K562 (cell line): ENCODE data around the gene ACER2. TPM values are rescaled to one million over a fixed set of nuclear protein-coding genes. Genes with fewer than 3 reads are reported as not detected.
A peak's percentile ranks its signal among the peaks of the same experiment; 100 is the strongest.

Experiments
- ATAC-seq: fragments of 200-7000 bp; cut with Tn5 transposase; 3 replicates; pipeline ENCODE4 v1.9.1; 2020; ENCODE audit warnings: moderate library complexity
- BruUV-seq: library from RNA; stranded (reverse); fragments of 400-500 nt; replicated peaks from 2 replicates; lab custom pipeline; 2021; lab: Mats Ljungman, UMichigan
- CTCF ChIA-PET: fragments of 300-600 bp; formaldehyde crosslinking; extraction: SDS; loops from one replicate; lab custom pipeline; 2021; ENCODE audit warnings: low intra/inter-chr PET ratio; lab: Yijun Ruan, JAX
- POLR2A ChIA-PET: fragments of 300-600, 350-650 bp; sonication (Branson Sonifier 250); formaldehyde crosslinking; extraction: SDS; loops from one replicate; lab custom pipeline; 2021; ENCODE audit warnings: antibody characterized with exemption, inconsistent platforms; lab: Yijun Ruan, JAX
- DNase-seq, 4 experiments: peaks; one replicate each; pipeline versions ENCODE4 v3.0.0 to v3.0.0-alpha.2; 2011 to 2018; ENCODE audit warnings: low spot score in 3 of 4, mixed read lengths in 3 of 4; ENCODE audit errors: extremely low read depth in 1 of 4
- FAIRE-seq: peaks from 2 replicates; lab custom pipeline; 2011; peaks lifted over from hg19 to GRCh38; lab: Jason Lieb, UNC
- H2AFZ ChIP-seq: 2 replicates; pipeline ENCODE4 v1.6.0; 2011; ENCODE audit warnings: low read depth, low read length, control low read depth, inconsistent platforms
- H3K27ac ChIP-seq: fragments of 200-600 bp; 3 replicates; pipeline ENCODE4 v1.8.0; 2011; ENCODE audit warnings: low read depth, mild to moderate bottlenecking, control low read depth, inconsistent platforms, low read length, moderate library complexity, mixed read lengths; ENCODE audit errors: extremely low read depth
- H3K27me3 ChIP-seq, 2 experiments: fragments of 300-600 bp in 1 of 2; 2 replicates in 1 of 2; 3 replicates in 1 of 2; pipeline versions ENCODE4 v1.6.0 to v1.8.0; 2011; ENCODE audit warnings: inconsistent platforms in 2 of 2, low read length in 2 of 2, mild to moderate bottlenecking in 1 of 2, mixed read lengths in 1 of 2, moderate library complexity in 1 of 2; ENCODE audit not compliant: control insufficient read depth in 2 of 2, insufficient read depth in 2 of 2
- H3K36me3 ChIP-seq: fragments of 300-600 bp; 3 replicates; pipeline ENCODE4 v1.8.0; 2011; ENCODE audit warnings: mild to moderate bottlenecking, low read length, inconsistent platforms; ENCODE audit not compliant: control insufficient read depth, insufficient read depth
- H3K4me1 ChIP-seq, 2 experiments: fragments of 200-600 bp in 1 of 2; replicated peaks in 1 of 2; 2 replicates in 1 of 2; 3 replicates in 1 of 2; pipeline versions ENCODE4 v1.5.1 to v1.8.0; 2011; ENCODE audit warnings: inconsistent platforms in 2 of 2, low read length in 2 of 2, mild to moderate bottlenecking in 1 of 2, mixed read lengths in 1 of 2, moderate library complexity in 1 of 2; ENCODE audit not compliant: control insufficient read depth in 2 of 2, insufficient read depth in 2 of 2
- H3K4me2 ChIP-seq: 2 replicates; pipeline ENCODE4 v1.6.1; 2011; ENCODE audit warnings: low read length, control low read depth, inconsistent platforms, mixed read lengths; ENCODE audit not compliant: insufficient read depth
- H3K4me3 ChIP-seq: fragments of 200-600 bp; sonication (generic), shearing (Covaris generic); 2 replicates; pipeline ENCODE4 v1.5.1; 2016; ENCODE audit warnings: control low read depth, inconsistent platforms
- H3K79me2 ChIP-seq: fragments of 200-600 bp; 3 replicates; pipeline ENCODE4 v1.8.0; 2011; ENCODE audit warnings: low read length, inconsistent platforms; ENCODE audit not compliant: control insufficient read depth, insufficient read depth
- H3K9ac ChIP-seq, 2 experiments: 2 replicates each; pipeline versions ENCODE4 v1.6.0 to v1.6.1; 2011; ENCODE audit warnings: low read depth in 2 of 2, low read length in 2 of 2, control low read depth in 1 of 2, inconsistent platforms in 1 of 2, mild to moderate bottlenecking in 1 of 2, mixed read lengths in 1 of 2; ENCODE audit not compliant: insufficient read depth in 1 of 2
- H3K9me1 ChIP-seq: one replicate; pipeline ENCODE4 v1.6.0; 2011; ENCODE audit warnings: inconsistent platforms, mild to moderate bottlenecking, low read length, moderate library complexity; ENCODE audit not compliant: control insufficient read depth, insufficient read depth
- H3K9me3 ChIP-seq: replicated peaks from 2 replicates; pipeline ENCODE4 v1.5.1; 2011; ENCODE audit warnings: low read depth, low read length, inconsistent platforms; ENCODE audit not compliant: control insufficient read depth, insufficient read depth
- H4K20me1 ChIP-seq: replicated peaks from 2 replicates; pipeline ENCODE4 v1.6.1; 2011; ENCODE audit warnings: low read length, inconsistent platforms, mixed read lengths; ENCODE audit not compliant: control insufficient read depth, insufficient read depth
- CTCF ChIP-seq, 3 experiments: IDR thresholded peaks in 2 of 3; conservative IDR thresholded peaks in 1 of 3; 2 replicates each; pipeline ENCODE4 v1.5.1; 2011 to 2012; ENCODE audit warnings: low read length in 3 of 3, mild to moderate bottlenecking in 3 of 3, control low read depth in 2 of 3, improper control_type of control experiment in 1 of 3, inconsistent platforms in 1 of 3, low read depth in 1 of 3, mixed read lengths in 1 of 3, moderate library complexity in 1 of 3; ENCODE audit not compliant: insufficient read depth in 2 of 3
- POLR2H ChIP-seq: IDR thresholded peaks from 2 replicates; pipeline ENCODE4 v1.6.1; 2016; ENCODE audit warnings: missing genetic modification characterization, low read depth, mild to moderate bottlenecking, control low read depth, missing compliant biosample characterization, moderate library complexity
- REST ChIP-seq, 2 experiments: fragments of 450-650 bp; formaldehyde crosslinking in 1 of 2; IDR thresholded peaks; 2 replicates each; pipeline versions ENCODE4 v1.4.0 to v1.6.1; 2014 to 2020; ENCODE audit warnings: mild to moderate bottlenecking in 2 of 2, borderline replicate concordance in 1 of 2, low read depth in 1 of 2
- in situ Hi-C: fragments of 300-500 bp; cut with MboI; formaldehyde crosslinking; loops from 4 replicates; pipeline ENCODE4 v1.15.0; 2018; ENCODE audit warnings: inconsistent platforms, mixed read lengths
- intact Hi-C: fragments of 100-400 bp; cut with micrococcal nuclease; formaldehyde crosslinking; loops from 2 replicates; pipeline ENCODE4 v1.14.2; 2022
- polyA plus RNA-seq, 8 experiments: library from polyadenylated mRNA; depleted of rRNA in 4 of 8; stranded (reverse) in 5 of 8; unstranded in 3 of 8; fragments of >200 nt; fragmentation: Nextera tagmentation in 2 of 8; fragmentation: Illumina TruSeq in 1 of 8; extraction: Ambion mirVana in 2 of 8; extraction: Trizol in 1 of 8; gene quantifications; 2 replicates each; pipeline versions ENCODE4 v1.2.1 to v1.2.3, GENCODE V29; 2011 to 2014; ENCODE audit warnings: inconsistent platforms in 1 of 8, missing spikeins in 1 of 8
- total RNA-seq, 7 experiments: library from RNA; depleted of rRNA in 6 of 7; stranded (reverse); fragments of >200 nt in 6 of 7; fragmentation: Illumina TruSeq in 2 of 7; extraction: Trizol in 2 of 7; gene quantifications; 2 replicates each; pipeline versions ENCODE4 v1.2.1 to v1.2.3, GENCODE V29; 2011 to 2021; ENCODE audit warnings: low replicate concordance in 1 of 7

Gene ACER2
- total and polyA plus RNA-seq, 9 of the 15 experiments (the other 6 are each of a cell fraction or from before 2014, with no cell fraction given): 0.17 to 4.6 (median 3.0) TPM

GRCh38 chr9:19473605-19474004 lies 64.8 kb downstream of the ACER2 start:
- H2AFZ ChIP-seq: no peak overlapping the region
- no peaks in the 10 kb centered on the region for H3K9me3 ChIP-seq
- no peak overlapping the region for H3K9ac ChIP-seq
- no peaks in the 10 kb centered on the region; a peak in 1 of 5 replicates for H3K27me3 ChIP-seq
- no peak for DNase-seq
- no peaks in the 10 kb centered on the region for H3K36me3 ChIP-seq
- peaks cover 0 to 4% of the 10 kb centered on the region in 2 experiments; a peak in 3 of 5 replicates for H3K4me1 ChIP-seq
- H3K27ac ChIP-seq: no peak overlapping the region
- H3K9me1 ChIP-seq: no peaks in the 10 kb centered on the region
- H3K4me3 ChIP-seq: no peak overlapping the region
- BruUV-seq: no TSS peak
- H3K4me2 ChIP-seq: no peak overlapping the region
- in situ Hi-C loops: loop anchor here (25.0 kb wide), 3 partner anchors 686 to 1936 kb away; no protein-coding TSS in a partner anchor
- TF ChIP-seq CTCF (IDR thresholded peaks at IDR 0.05 in 2 of 3, conservative IDR thresholded peaks at IDR 0.05 in 1 of 3; ENCODE audit: insufficient read depth in 2 of 3, low read depth in 1 of 3, low read length in 3 of 3): 0 out of 6 replicates have a peak, but pooled peaks of 1 of the 3 experiments have one; percentile 9
- no peak for TF ChIP-seq POLR2H (tag)
- peak; percentile 15; the same call in 1 of the 2 replicates for TF ChIP-seq REST (IDR thresholded peaks at IDR 0.05; ENCODE audit: borderline replicate concordance)
- no peak for TF ChIP-seq REST (CRISPR knock-in tag; IDR thresholded peaks at IDR 0.05; ENCODE audit: low read depth)
- TF ChIP-seq, all 486 proteins: peak for 2
- POLR2A ChIA-PET: no interaction called here
- ATAC-seq: peak; percentile 59
- intact Hi-C loops: no loop called here
- no peaks in the 10 kb centered on the region for H3K79me2 ChIP-seq
- CTCF ChIA-PET: no interaction called here
- no peak for FAIRE-seq
- H4K20me1 ChIP-seq: no peaks in the 10 kb centered on the region
